Esophagus (tissue), 2 donors: ENCODE data around the gene ISG20L2. TPM values are rescaled to one million over a fixed set of nuclear protein-coding genes. Genes with fewer than 3 reads are reported as not detected.
A peak's percentile ranks its signal among the peaks of the same experiment; 100 is the strongest.

Source experiments
- H3K27ac ChIP-seq, 2 donors: one replicate each; pipeline ENCODE4 v1.5.1; 2013; ENCODE audit warnings: low read depth in 2 of 2, mild to moderate bottlenecking in 2 of 2, inconsistent platforms in 1 of 2, low read length in 1 of 2, moderate library complexity in 1 of 2
- H3K27me3 ChIP-seq, 2 donors: one replicate each; pipeline ENCODE4 v1.6.1; 2013; ENCODE audit warnings: low read length in 2 of 2, control low read depth in 1 of 2, mild to moderate bottlenecking in 1 of 2; ENCODE audit not compliant: insufficient read depth in 2 of 2, control insufficient read depth in 1 of 2
- H3K36me3 ChIP-seq, 2 donors: one replicate each; pipeline ENCODE4 v1.6.1; 2013; ENCODE audit warnings: low read length in 1 of 2; ENCODE audit not compliant: control insufficient read depth in 2 of 2, insufficient read depth in 2 of 2
- H3K4me1 ChIP-seq, 2 donors: one replicate each; pipeline ENCODE4 v1.6.1; 2013; ENCODE audit warnings: low read length in 1 of 2; ENCODE audit not compliant: control insufficient read depth in 2 of 2, insufficient read depth in 2 of 2
- H3K4me3 ChIP-seq, 2 donors: one replicate each; pipeline ENCODE4 v1.5.1; 2013; ENCODE audit warnings: low read length in 2 of 2, mild to moderate bottlenecking in 2 of 2, low read depth in 1 of 2, moderate library complexity in 1 of 2
- H3K9me3 ChIP-seq, 2 donors: one replicate each; pipeline ENCODE4 v1.6.1; 2013; ENCODE audit warnings: mild to moderate bottlenecking in 2 of 2, low read depth in 1 of 2, low read length in 1 of 2, moderate library complexity in 1 of 2; ENCODE audit not compliant: control insufficient read depth in 2 of 2, insufficient read depth in 1 of 2
- WGBS, 2 donors: extraction: QIAGEN DNeasy Blood & Tissue Kit; methylation state at CpG; one replicate each; pipeline ENCODE4 v1.1.7; 2013; 5-methylcytosine and 5-hydroxymethylcytosine counted together
- polyA plus RNA-seq, 2 donors: library from polyadenylated mRNA; stranded (reverse); fragments of 200-250 nt; gene quantifications; one replicate each; pipeline ENCODE4 v1.2.3, GENCODE V29; 2013
- donor health status: healthy with polysubstance abuse.
- donor health status: Bipolar disorder and iron deficiency.

Gene ISG20L2
- polyA plus RNA-seq, 2 donors, result 8.5 to 16.5 TPM

DNA sequence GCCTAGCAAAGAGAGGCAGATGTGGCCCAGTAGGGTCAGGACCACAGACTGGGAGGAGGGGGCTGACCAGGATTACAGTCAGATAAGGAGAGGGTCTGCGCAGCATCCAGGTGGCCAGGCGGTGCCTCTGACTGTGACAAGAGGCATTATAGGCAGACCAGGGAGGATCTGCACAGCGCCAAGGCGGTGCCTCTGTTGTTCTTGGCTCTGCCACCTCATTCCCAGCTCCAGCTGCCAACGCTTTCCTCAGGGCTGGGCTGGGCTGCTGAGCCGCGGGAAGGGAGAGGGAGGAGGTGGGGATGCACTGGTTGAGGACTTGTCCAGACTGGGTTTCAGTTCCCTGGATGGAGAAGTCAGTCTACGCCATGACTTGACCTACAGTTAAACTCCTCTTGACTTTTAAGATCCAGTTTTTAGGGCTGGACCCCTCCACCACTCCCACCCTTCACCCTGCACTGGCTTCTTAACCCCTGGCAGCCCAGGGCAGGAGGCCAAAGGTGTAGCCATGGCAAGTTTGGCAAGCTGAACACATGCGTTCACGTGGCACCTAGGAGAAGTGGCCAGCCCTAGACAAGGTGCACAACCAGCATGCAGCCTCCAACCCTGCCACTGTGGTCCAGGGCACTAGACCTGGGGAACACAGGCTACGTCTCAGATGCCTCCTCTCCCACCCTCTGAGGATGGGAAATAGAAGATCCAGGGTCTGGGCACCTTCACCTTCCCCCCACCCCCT lies 18.6 kb downstream of the ISG20L2 start:
- no peaks in the 10 kb centered on the region for H3K36me3 ChIP-seq
- 29 to 41% methylated on average over 9 to 11 of the region's 11 CpGs for WGBS, 2 donors
- H3K9me3 ChIP-seq, result no peaks in the 10 kb centered on the region
- no peaks in the 10 kb centered on the region for H3K27me3 ChIP-seq
- H3K4me1 ChIP-seq, result peaks cover 10 to 36% of the 10 kb centered on the region in 2 donors
- H3K4me3 ChIP-seq, result no peak overlapping the region
- peak overlapping the region; percentile 38 to 86 for H3K27ac ChIP-seq

GRCh38 chr1:156709031-156709430 lies 19.5 kb downstream of the ISG20L2 start:
- H3K4me3 ChIP-seq, result no peak overlapping the region
- H3K27ac ChIP-seq, result peak overlapping the region; percentile 38 to 86
- no peaks in the 10 kb centered on the region for H3K27me3 ChIP-seq
- H3K9me3 ChIP-seq, result no peaks in the 10 kb centered on the region
- no peaks in the 10 kb centered on the region for H3K36me3 ChIP-seq
- H3K4me1 ChIP-seq, result peaks cover 10 to 42% of the 10 kb centered on the region in 2 donors
- WGBS, 2 donors, result 45 to 54% methylated on average over 4 of the region's 4 CpGs

DNA sequence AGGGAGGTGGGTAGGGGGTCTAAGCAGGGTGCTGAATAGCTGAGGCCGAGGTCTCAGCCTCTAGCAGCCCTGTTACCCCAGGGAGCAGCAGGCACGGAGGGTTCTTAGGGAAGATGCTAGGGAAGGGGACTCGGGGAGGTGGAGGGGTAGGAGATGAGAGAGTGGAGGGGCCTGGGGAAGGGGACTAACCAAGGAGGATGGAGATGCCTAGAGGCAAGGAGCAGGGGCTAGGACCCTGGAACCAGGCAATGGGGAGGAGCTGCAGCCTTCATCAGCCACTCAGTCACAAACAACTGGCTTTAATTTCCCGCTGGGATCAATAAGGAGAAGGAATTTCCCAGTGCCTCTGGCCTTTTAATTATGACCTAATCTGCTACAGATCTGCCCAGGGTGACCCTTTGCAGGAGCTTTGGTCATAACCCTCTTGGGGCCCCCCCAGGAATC lies 20.3 kb downstream of the ISG20L2 start:
- WGBS, 2 donors, result 38 to 56% methylated on average over 4 of the region's 4 CpGs
- Histone ChIP-seq H3K9me3 (no peaks in the 10 kb centered on the region), H3K27me3 (no peaks in the 10 kb centered on the region), H3K4me3 (no peak overlapping the region), H3K4me1 (peaks cover 10 to 47% of the 10 kb centered on the region in 2 donors), H3K27ac (peak overlapping the region; percentile 16 to 50), H3K36me3 (no peaks in the 10 kb centered on the region)

DNA sequence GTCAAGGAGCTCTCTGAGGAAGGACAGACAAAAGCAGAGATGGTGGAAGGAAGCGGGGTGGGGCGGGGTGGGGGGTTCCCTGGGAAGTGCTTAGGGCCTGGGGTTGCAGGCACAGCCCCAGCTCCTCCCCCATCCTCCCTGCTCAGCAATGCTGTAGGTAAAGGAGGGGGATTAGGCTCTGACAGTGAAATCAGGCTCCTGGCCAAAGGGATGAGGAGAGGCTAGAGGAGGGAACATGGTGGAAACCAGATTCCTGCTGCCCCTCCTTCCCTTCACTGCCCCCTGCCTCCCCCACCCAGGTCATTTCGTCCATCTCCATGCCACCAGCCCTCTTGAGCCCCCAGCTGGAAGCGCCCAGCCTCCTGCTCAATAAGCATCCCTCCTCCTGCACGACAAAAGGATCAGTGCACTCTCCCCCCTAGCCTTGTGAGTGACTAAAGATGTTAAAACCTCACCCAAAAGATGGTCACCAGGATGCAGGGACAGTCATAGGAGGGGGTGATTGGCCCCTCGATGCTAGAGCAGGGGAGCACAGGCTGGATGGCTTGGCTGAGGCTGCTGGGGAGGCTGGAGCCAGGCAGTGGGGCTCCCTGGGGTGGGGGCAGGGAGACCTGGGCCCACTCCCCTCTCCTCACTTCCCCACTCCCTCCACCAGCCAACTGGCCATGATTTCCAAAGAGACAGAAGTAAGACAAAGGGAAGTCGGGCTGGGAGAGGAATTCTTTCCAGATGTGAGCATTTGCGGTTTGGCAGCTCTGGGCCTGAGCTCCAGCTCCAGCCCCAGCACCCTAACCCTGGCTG lies 20.9 kb downstream of the ISG20L2 start:
- peak overlapping the region; percentile 65 to 87 for H3K27ac ChIP-seq
- peaks cover 10 to 47% of the 10 kb centered on the region in 2 donors for H3K4me1 ChIP-seq
- WGBS, 2 donors, result 48 to 51% methylated on average over 8 of the region's 8 CpGs
- H3K27me3 ChIP-seq, result no peaks in the 10 kb centered on the region
- no peak overlapping the region for H3K4me3 ChIP-seq
- no peaks in the 10 kb centered on the region for H3K36me3 ChIP-seq
- no peaks in the 10 kb centered on the region for H3K9me3 ChIP-seq

DNA sequence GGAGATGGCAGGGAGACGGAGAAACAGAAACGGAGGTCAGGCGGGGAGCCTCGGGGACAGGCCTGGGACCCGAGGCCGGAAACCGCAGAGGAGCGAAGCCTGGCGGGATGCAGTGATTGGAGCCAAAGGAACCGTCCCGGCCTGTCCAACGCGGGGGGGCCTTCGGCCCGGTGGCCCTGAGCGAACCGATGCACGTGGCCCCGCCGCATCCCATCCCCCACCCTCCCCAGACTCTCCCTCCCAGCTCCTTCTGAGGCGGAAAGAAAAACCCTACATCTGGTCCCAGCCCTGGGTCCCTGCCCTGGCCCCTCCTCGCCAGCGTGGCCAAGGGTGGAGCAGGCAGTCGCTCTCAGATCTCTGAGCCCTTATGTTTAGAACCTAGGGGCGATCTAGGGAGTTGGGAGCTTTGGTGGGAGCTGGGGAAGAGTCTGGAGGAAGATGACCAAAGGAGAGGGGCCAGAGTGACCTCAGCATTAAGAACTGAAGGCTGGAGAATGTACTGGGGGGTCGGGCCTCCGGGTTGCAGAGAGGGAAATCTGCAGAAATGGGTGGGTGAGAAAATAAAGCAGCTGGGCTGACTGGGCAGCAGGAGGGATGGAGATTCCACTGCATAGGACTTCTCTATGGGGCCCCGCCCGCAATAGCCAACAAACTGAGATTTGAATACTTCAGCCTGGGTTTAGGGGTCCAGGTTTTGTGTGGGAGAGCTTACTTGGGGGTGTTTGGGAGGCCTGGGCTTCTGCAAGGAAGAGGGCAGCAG lies 21.7 kb downstream of the ISG20L2 start:
- WGBS, 2 donors, result 4 to 5% methylated on average over 28 to 29 of the region's 29 CpGs
- H3K27ac ChIP-seq, result peak overlapping the region; percentile 65 to 87
- H3K36me3 ChIP-seq, result no peaks in the 10 kb centered on the region
- peaks cover 10 to 41% of the 10 kb centered on the region in 2 donors for H3K4me1 ChIP-seq
- no peaks in the 10 kb centered on the region for H3K9me3 ChIP-seq
- H3K27me3 ChIP-seq, result no peaks in the 10 kb centered on the region
- H3K4me3 ChIP-seq, result peak overlapping the region; percentile 52 to 61

- H3K27me3 ChIP-seq, result no peaks in the 10 kb centered on the region
- H3K4me3 ChIP-seq, result peak overlapping the region; percentile 52 to 61
- WGBS, 2 donors, result 2% methylated on average over 44 to 45 of the region's 45 CpGs
- H3K4me1 ChIP-seq, result peaks cover 14 to 41% of the 10 kb centered on the region in 2 donors
- no peaks in the 10 kb centered on the region for H3K9me3 ChIP-seq
- peak overlapping the region; percentile 65 to 87 for H3K27ac ChIP-seq
- peaks cover 0 to under 1% of the 10 kb centered on the region in 2 donors for H3K36me3 ChIP-seq
Observed at GRCh38 chr1:156705918-156706656, 22.5 kb downstream of the ISG20L2 start.

- WGBS, 2 donors, result 0 to 1% methylated on average over 42 of the region's 42 CpGs
- Histone ChIP-seq H3K4me1 (peaks cover 16 to 41% of the 10 kb centered on the region in 2 donors), H3K27me3 (no peaks in the 10 kb centered on the region), H3K4me3 (peak within 1 kb of the TSS; percentile 52 to 61), H3K9me3 (no peaks in the 10 kb centered on the region), H3K27ac (peak within 1 kb of the TSS; percentile 65 to 87), H3K36me3 (peaks cover 0 to 6% of the 10 kb centered on the region in 2 donors)
Observed at GRCh38 chr1:156705321-156705917, 23.1 kb downstream of the ISG20L2 start, which contains the start of gene CRABP2. CRABP2 (minus strand) TSS chr1:156705583; CDS start chr1:156705446, 137 bp downstream.

DNA sequence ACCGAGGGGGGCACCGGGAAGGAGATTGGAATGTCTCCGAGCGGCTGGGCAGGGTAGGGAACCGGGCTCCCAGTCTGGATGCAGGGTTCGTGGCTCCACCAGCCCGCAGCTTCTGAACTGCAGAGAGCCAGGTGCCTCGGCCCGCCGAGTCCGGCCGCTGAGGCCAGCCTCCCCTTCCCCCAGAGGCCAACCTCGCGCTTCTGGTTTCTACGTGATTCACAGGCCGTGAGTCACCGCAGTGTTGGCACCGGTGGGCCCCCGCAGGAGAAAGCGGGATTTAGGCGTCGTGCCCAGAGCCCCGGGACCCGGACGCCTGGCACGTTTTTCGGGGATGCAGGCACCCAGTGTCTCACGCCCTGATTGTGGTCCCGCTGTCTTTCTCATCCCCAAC lies 23.6 kb downstream of the ISG20L2 start:
- Histone ChIP-seq H3K27ac (peak overlapping the region; percentile 65 to 87), H3K36me3 (peaks cover 0 to 10% of the 10 kb centered on the region in 2 donors), H3K4me3 (peak overlapping the region; percentile 52 to 61), H3K4me1 (peaks cover 13 to 36% of the 10 kb centered on the region in 2 donors), H3K9me3 (no peaks in the 10 kb centered on the region), H3K27me3 (no peaks in the 10 kb centered on the region)
- 0 to 2% methylated on average over 24 to 29 of the region's 29 CpGs for WGBS, 2 donors
